ENCODE results near the gene CAGE1. TPM values are rescaled to one million over a fixed set of nuclear protein-coding genes. Genes with fewer than 3 reads are reported as not detected.

Gene CAGE1
- total and polyA plus RNA-seq, 2 experiments from 2014 or later = 0.07 TPM; not detected in 1

- no peaks in the 10 kb centered on the region for H3K9me3 Mint-ChIP-seq
- H3K4me3 Mint-ChIP-seq = no peak overlapping the region
- TF ChIP-seq REST (IDR thresholded peaks at IDR 0.05; ENCODE audit: unreplicated experiment) (no peak), ZNF114 (CRISPR knock-in tag; IDR thresholded peaks at IDR 0.05) (no peak), ZNF331 (CRISPR knock-in tag; IDR thresholded peaks at IDR 0.05; ENCODE audit: low read depth) (no peak), JUNB (IDR thresholded peaks at IDR 0.05; ENCODE audit: unreplicated experiment) (no peak), NANOG (IDR thresholded peaks at IDR 0.05; ENCODE audit: borderline replicate concordance) (no peak), POLR2AphosphoS5 (IDR thresholded peaks at IDR 0.05; ENCODE audit: low read depth) (no peak), CREB1 (CRISPR knock-in tag; IDR thresholded peaks at IDR 0.05; ENCODE audit: low read depth) (no peak), EZH2phosphoT487 (IDR thresholded peaks at IDR 0.05; ENCODE audit: unreplicated experiment) (no peak), CTCF (conservative IDR thresholded peaks at IDR 0.05; ENCODE audit: low read depth in 2 of 2) (no peak), EZH2 (IDR thresholded peaks at IDR 0.05; ENCODE audit: low read depth, unreplicated experiment) (no peak), STAT1 (IDR thresholded peaks at IDR 0.05; ENCODE audit: unreplicated experiment) (no peak)
- TF ChIP-seq, protein P1, sequence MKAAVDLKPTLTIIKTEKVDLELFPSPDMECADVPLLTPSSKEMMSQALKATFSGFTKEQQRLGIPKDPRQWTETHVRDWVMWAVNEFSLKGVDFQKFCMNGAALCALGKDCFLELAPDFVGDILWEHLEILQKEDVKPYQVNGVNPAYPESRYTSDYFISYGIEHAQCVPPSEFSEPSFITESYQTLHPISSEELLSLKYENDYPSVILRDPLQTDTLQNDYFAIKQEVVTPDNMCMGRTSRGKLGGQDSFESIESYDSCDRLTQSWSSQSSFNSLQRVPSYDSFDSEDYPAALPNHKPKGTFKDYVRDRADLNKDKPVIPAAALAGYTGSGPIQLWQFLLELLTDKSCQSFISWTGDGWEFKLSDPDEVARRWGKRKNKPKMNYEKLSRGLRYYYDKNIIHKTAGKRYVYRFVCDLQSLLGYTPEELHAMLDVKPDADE (IDR thresholded peaks at IDR 0.05) = no peak
- TF ChIP-seq, protein P2, sequence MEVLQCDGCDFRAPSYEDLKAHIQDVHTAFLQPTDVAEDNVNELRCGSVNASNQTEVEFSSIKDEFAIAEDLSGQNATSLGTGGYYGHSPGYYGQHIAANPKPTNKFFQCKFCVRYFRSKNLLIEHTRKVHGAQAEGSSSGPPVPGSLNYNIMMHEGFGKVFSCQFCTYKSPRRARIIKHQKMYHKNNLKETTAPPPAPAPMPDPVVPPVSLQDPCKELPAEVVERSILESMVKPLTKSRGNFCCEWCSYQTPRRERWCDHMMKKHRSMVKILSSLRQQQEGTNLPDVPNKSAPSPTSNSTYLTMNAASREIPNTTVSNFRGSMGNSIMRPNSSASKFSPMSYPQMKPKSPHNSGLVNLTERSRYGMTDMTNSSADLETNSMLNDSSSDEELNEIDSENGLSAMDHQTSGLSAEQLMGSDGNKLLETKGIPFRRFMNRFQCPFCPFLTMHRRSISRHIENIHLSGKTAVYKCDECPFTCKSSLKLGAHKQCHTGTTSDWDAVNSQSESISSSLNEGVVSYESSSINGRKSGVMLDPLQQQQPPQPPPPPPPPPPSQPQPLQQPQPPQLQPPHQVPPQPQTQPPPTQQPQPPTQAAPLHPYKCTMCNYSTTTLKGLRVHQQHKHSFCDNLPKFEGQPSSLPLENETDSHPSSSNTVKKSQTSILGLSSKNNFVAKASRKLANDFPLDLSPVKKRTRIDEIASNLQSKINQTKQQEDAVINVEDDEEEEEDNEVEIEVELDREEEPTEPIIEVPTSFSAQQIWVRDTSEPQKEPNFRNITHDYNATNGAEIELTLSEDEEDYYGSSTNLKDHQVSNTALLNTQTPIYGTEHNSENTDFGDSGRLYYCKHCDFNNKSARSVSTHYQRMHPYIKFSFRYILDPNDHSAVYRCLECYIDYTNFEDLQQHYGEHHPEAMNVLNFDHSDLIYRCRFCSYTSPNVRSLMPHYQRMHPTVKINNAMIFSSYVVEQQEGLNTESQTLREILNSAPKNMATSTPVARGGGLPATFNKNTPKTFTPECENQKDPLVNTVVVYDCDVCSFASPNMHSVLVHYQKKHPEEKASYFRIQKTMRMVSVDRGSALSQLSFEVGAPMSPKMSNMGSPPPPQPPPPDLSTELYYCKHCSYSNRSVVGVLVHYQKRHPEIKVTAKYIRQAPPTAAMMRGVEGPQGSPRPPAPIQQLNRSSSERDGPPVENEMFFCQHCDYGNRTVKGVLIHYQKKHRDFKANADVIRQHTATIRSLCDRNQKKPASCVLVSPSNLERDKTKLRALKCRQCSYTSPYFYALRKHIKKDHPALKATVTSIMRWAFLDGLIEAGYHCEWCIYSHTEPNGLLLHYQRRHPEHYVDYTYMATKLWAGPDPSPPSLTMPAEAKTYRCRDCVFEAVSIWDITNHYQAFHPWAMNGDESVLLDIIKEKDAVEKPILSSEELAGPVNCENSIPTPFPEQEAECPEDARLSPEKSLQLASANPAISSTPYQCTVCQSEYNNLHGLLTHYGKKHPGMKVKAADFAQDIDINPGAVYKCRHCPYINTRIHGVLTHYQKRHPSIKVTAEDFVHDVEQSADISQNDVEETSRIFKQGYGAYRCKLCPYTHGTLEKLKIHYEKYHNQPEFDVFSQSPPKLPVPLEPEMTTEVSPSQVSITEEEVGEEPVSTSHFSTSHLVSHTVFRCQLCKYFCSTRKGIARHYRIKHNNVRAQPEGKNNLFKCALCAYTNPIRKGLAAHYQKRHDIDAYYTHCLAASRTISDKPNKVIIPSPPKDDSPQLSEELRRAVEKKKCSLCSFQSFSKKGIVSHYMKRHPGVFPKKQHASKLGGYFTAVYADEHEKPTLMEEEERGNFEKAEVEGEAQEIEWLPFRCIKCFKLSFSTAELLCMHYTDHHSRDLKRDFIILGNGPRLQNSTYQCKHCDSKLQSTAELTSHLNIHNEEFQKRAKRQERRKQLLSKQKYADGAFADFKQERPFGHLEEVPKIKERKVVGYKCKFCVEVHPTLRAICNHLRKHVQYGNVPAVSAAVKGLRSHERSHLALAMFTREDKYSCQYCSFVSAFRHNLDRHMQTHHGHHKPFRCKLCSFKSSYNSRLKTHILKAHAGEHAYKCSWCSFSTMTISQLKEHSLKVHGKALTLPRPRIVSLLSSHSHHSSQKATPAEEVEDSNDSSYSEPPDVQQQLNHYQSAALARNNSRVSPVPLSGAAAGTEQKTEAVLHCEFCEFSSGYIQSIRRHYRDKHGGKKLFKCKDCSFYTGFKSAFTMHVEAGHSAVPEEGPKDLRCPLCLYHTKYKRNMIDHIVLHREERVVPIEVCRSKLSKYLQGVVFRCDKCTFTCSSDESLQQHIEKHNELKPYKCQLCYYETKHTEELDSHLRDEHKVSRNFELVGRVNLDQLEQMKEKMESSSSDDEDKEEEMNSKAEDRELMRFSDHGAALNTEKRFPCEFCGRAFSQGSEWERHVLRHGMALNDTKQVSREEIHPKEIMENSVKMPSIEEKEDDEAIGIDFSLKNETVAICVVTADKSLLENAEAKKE (CRISPR knock-in tag; IDR thresholded peaks at IDR 0.05) = no peak
- no peaks in the 10 kb centered on the region for H3K27me3 Mint-ChIP-seq (ENCODE audit: insufficient read depth, low read depth, poor library complexity)
- Histone ChIP-seq H3K9me2 (ENCODE audit: insufficient read depth) (no peaks in the 10 kb centered on the region), H3K27ac (ENCODE audit: low read depth) (no peak overlapping the region), H2AFZ (no peak overlapping the region), H3K4me1 (ENCODE audit: insufficient read depth) (no peaks in the 10 kb centered on the region), H3K4me2 (no peak overlapping the region), H4K20me1 (replicated peaks; ENCODE audit: insufficient read depth) (no peaks in the 10 kb centered on the region), H3K27me3 (ENCODE audit: insufficient read depth) (no peaks in the 10 kb centered on the region), H3K4me3 (no peak overlapping the region), H3K36me3 (ENCODE audit: insufficient read depth) (no peaks in the 10 kb centered on the region), H3F3A (replicated peaks; ENCODE audit: low read depth) (no peaks in the 10 kb centered on the region), H3K79me2 (replicated peaks; ENCODE audit: insufficient read depth) (no peaks in the 10 kb centered on the region)
- no peaks in the 10 kb centered on the region for H3K36me3 Mint-ChIP-seq (ENCODE audit: low read depth)
- peaks cover 3% of the 10 kb centered on the region for H3K4me1 Mint-ChIP-seq
- no peak for DNase-seq (ENCODE audit: low spot score)
- no peak overlapping the region for H3K27ac Mint-ChIP-seq
- ATAC-seq = no peak
These were observed 54.9 kb downstream of the CAGE1 start for GRCh38 chr6:7334685-7335084.
